ENCODE data around the gene PPP1R17. TPM values are rescaled to one million over a fixed set of nuclear protein-coding genes. Genes with fewer than 3 reads are reported as not detected.

The PPP1R17 gene
- polyA plus RNA-seq, 4 donors = not detected

DNA sequence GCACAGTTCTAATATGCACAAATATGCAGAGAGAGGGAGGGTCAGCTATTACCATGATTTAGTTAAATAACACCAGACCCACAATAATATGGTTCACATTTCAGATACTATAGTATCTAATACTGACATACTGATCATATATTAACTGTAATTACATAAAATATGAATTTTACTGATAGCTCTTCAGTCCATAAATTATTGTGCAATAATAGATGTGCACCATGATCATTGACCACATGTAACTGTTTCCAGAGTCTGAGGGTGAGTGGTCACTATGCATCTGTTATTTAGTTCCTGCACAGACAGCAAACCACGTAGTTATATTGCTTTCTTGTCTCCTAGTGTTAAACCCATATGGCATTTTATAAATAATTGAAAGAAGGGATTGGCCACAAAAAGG is 29.3 kb downstream of the PPP1R17 start:
- H3K9me3 ChIP-seq (ENCODE audit: control insufficient read depth in 2 of 2, insufficient read depth in 1 of 2, low read depth in 1 of 2, low read length in 1 of 2) = no peaks in the 10 kb centered on the region
- H3K27ac ChIP-seq (ENCODE audit: low read depth in 1 of 3, low read length in 2 of 3) = no peak overlapping the region
- no peaks in the 10 kb centered on the region for H3K4me1 ChIP-seq (ENCODE audit: control insufficient read depth in 3 of 3, insufficient read depth in 2 of 3, low read depth in 1 of 3, low read length in 2 of 3)
- 30 to 43% (median 43%) methylated on average over 1 of the region's 1 CpG for WGBS, 3 donors
- FAIRE-seq (no peak), DNase-seq (no peak)
- no peaks in the 10 kb centered on the region for H3K27me3 ChIP-seq (ENCODE audit: control insufficient read depth in 3 of 3, insufficient read depth in 3 of 3, low read length in 3 of 3)
- H3K4me3 ChIP-seq (ENCODE audit: low read depth in 1 of 3, low read length in 3 of 3) = no peak overlapping the region
- no peaks in the 10 kb centered on the region for H3K36me3 ChIP-seq (ENCODE audit: control insufficient read depth in 3 of 3, insufficient read depth in 2 of 3, low read depth in 1 of 3, low read length in 3 of 3)

DNA sequence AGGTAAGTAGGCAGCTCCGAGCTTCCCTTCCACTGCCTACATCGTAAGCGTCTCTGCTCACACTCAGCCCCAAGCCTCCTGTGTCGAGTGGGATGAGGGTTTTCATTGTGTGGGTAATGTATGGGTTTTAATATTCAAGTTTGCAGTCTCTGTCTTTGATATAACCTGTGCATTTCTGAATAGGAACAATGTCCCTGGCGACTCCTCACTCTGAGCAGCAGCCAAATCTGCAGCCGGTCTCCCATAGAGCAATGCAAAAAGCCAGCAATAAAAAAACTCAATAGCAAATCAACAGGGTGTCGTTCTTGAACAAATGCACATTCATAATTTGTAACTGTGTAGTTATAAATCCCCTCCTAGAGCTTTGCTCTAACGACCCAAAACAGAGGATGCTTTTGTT is 33.4 kb downstream of the PPP1R17 start:
- no peaks in the 10 kb centered on the region for H3K4me1 ChIP-seq (ENCODE audit: control insufficient read depth in 3 of 3, insufficient read depth in 2 of 3, low read depth in 1 of 3, low read length in 2 of 3)
- WGBS, 3 donors = 64 to 79% (median 76%) methylated on average over 8 of the region's 8 CpGs
- H3K27ac ChIP-seq (ENCODE audit: low read depth in 1 of 3, low read length in 2 of 3) = no peak overlapping the region
- FAIRE-seq = no peak
- DNase-seq = no peak
- H3K36me3 ChIP-seq (ENCODE audit: control insufficient read depth in 3 of 3, insufficient read depth in 2 of 3, low read depth in 1 of 3, low read length in 3 of 3) = no peaks in the 10 kb centered on the region
- no peaks in the 10 kb centered on the region for H3K9me3 ChIP-seq (ENCODE audit: control insufficient read depth in 2 of 2, insufficient read depth in 1 of 2, low read depth in 1 of 2, low read length in 1 of 2)
- no peak overlapping the region for H3K4me3 ChIP-seq (ENCODE audit: low read depth in 1 of 3, low read length in 3 of 3)
- H3K27me3 ChIP-seq (ENCODE audit: control insufficient read depth in 3 of 3, insufficient read depth in 3 of 3, low read length in 3 of 3) = no peaks in the 10 kb centered on the region

DNA sequence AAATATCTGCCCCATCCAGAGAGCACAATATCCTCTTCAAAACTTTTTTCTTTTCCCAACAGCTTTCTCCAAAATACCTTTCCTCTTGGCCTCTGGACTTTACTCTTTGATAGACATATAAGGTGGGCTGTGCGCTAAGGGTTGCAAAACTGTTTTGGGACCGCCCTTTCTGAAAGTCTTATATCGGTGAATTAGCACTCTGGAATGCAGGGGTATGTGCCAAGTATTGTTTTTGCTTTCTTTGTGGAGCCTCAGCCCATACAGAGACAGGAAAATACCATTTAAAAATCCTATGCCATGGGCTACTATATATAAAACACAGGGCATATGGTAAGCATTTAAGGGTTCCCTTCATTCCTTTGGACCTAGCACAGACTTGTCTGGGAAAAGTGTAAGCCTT is 37.7 kb downstream of the PPP1R17 start:
- no peaks in the 10 kb centered on the region for H3K4me1 ChIP-seq (ENCODE audit: control insufficient read depth in 3 of 3, insufficient read depth in 2 of 3, low read depth in 1 of 3, low read length in 2 of 3)
- H3K27ac ChIP-seq (ENCODE audit: low read depth in 1 of 3, low read length in 2 of 3) = no peak overlapping the region
- DNase-seq (no peak), FAIRE-seq (no peak)
- no peaks in the 10 kb centered on the region for H3K27me3 ChIP-seq (ENCODE audit: control insufficient read depth in 3 of 3, insufficient read depth in 3 of 3, low read length in 3 of 3)
- H3K36me3 ChIP-seq (ENCODE audit: control insufficient read depth in 3 of 3, insufficient read depth in 2 of 3, low read depth in 1 of 3, low read length in 3 of 3) = no peaks in the 10 kb centered on the region
- H3K9me3 ChIP-seq (ENCODE audit: control insufficient read depth in 2 of 2, insufficient read depth in 1 of 2, low read depth in 1 of 2, low read length in 1 of 2) = no peaks in the 10 kb centered on the region
- H3K4me3 ChIP-seq (ENCODE audit: low read depth in 1 of 3, low read length in 3 of 3) = no peak overlapping the region
- whole genome bisulfite sequencing, 3 donors = 41 to 64% (median 54%) methylated on average over 3 of the region's 3 CpGs

DNA sequence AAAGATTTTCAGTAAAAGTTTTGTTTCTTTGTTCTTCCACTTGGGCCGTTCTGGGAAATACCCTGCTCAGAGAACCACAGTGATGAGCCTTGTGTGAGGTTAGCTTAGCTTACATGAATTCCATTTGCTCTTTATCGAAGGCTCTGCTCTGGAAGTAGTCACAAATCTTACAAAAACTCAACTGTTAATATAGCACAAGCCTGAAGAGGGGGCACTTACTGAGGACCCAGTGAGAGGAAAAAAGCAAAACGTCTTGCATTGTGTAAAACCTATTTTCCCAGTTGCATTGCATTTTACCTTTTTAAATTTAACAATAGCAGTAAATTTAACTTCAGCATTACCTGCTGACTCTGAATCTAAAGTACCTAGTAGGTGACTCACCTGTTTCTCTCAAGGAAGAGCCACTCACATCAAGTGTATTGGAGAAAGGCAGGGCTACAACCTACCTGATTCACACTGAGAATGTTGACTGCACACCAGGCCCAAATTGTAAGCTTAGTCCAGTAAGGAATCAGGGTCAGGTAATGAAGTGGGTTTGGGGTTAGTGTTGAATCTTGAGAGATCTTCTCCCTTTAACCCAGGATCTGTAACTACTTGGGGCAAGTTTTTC is 42.3 kb downstream of the PPP1R17 start:
- no peak overlapping the region for H3K27ac ChIP-seq (ENCODE audit: low read depth in 1 of 3, low read length in 2 of 3)
- no peak overlapping the region for H3K4me3 ChIP-seq (ENCODE audit: low read depth in 1 of 3, low read length in 3 of 3)
- H3K27me3 ChIP-seq (ENCODE audit: control insufficient read depth in 3 of 3, insufficient read depth in 3 of 3, low read length in 3 of 3) = no peaks in the 10 kb centered on the region
- H3K9me3 ChIP-seq (ENCODE audit: control insufficient read depth in 2 of 2, insufficient read depth in 1 of 2, low read depth in 1 of 2, low read length in 1 of 2) = no peaks in the 10 kb centered on the region
- FAIRE-seq (no peak), DNase-seq (no peak)
- H3K36me3 ChIP-seq (ENCODE audit: control insufficient read depth in 3 of 3, insufficient read depth in 2 of 3, low read depth in 1 of 3, low read length in 3 of 3) = no peaks in the 10 kb centered on the region
- WGBS, 3 donors = 48 to 55% (median 50%) methylated on average over 3 of the region's 3 CpGs
- no peaks in the 10 kb centered on the region for H3K4me1 ChIP-seq (ENCODE audit: control insufficient read depth in 3 of 3, insufficient read depth in 2 of 3, low read depth in 1 of 3, low read length in 2 of 3)

DNA sequence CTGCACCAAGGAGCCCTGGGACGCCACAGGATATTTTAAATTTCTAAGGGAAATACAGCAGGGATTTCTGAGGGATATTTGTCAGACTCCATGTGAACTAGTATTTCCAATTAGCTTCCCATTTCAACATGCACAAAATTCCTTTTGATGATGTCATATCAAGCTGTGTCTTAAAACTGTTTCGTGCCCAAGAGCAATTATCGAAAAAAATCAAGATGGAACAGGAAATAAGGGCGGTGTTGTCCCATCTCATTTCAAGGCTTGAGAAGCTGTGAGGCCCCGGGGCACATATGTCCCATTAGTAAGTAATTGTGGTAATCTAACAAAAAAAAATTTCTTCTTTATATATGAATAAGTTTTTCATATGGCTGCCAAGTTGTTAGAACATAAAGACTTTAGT is 47.4 kb downstream of the PPP1R17 start:
- Histone ChIP-seq H3K36me3 (ENCODE audit: control insufficient read depth in 3 of 3, insufficient read depth in 2 of 3, low read depth in 1 of 3, low read length in 3 of 3) (no peaks in the 10 kb centered on the region), H3K27me3 (ENCODE audit: control insufficient read depth in 3 of 3, insufficient read depth in 3 of 3, low read length in 3 of 3) (peaks cover 0 to 2% (median 0%) of the 10 kb centered on the region in 3 donors), H3K4me1 (ENCODE audit: control insufficient read depth in 3 of 3, insufficient read depth in 2 of 3, low read depth in 1 of 3, low read length in 2 of 3) (no peaks in the 10 kb centered on the region), H3K27ac (ENCODE audit: low read depth in 1 of 3, low read length in 2 of 3) (no peak overlapping the region), H3K9me3 (ENCODE audit: control insufficient read depth in 2 of 2, insufficient read depth in 1 of 2, low read depth in 1 of 2, low read length in 1 of 2) (no peaks in the 10 kb centered on the region), H3K4me3 (ENCODE audit: low read depth in 1 of 3, low read length in 3 of 3) (no peak overlapping the region)
- FAIRE-seq (no peak), DNase-seq (no peak)
- WGBS, 3 donors = 65 to 68% (median 65%) methylated on average over 5 of the region's 5 CpGs

DNA sequence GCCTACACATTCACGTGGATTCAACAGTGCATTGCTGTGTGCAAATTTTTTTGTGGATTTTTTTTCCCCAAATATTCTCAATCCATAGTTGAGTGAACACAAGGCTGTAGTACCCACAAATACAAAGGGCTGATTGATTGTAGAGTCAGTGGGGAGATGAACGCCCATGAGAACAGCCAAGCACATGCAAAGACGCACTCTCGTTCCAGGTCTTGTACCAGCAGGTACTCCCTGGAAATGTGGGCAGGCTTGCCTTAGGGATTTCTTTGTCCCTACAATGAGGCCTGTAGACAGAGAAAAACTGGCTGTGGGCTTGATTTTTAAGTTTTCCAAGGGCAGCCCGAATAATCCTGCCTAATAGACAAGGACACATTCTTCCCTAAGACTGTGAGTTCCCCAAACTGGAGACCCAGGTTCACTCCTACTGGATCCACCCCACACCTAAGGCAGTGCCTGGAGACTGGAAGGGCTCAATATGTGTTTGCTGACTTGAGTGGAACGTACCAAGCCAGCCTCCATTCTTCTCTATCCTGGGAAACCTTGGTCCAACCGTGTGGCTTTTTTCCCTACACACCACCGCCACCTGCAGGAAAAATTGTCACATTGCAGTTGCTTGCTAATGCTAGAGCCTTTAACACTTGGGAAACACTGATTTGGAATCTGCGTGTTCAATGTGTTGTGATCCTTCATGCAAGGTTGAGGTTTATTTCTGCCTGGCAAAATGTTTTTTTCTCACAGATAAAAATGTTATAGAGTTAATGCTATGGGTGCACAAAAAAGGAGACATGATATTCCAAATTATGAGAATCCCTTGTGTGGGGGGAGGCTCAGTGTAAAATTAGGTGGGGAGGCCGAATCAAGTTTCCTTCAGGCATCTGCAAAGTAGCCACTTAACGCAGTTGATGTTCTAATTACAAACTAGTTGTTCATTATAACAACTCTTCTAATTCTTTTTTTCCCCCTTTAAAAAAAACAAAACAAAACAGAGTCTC is 49.3 kb downstream of the PPP1R17 start:
- 48 to 53% (median 49%) methylated on average over 11 of the region's 11 CpGs for WGBS, 3 donors
- Histone ChIP-seq H3K4me3 (ENCODE audit: low read depth in 1 of 3, low read length in 3 of 3) (no peak overlapping the region), H3K36me3 (ENCODE audit: control insufficient read depth in 3 of 3, insufficient read depth in 2 of 3, low read depth in 1 of 3, low read length in 3 of 3) (no peaks in the 10 kb centered on the region), H3K27ac (ENCODE audit: low read depth in 1 of 3, low read length in 2 of 3) (no peak overlapping the region), H3K27me3 (ENCODE audit: control insufficient read depth in 3 of 3, insufficient read depth in 3 of 3, low read length in 3 of 3) (peaks cover 0 to 2% (median 0%) of the 10 kb centered on the region in 3 donors), H3K4me1 (ENCODE audit: control insufficient read depth in 3 of 3, insufficient read depth in 2 of 3, low read depth in 1 of 3, low read length in 2 of 3) (no peaks in the 10 kb centered on the region), H3K9me3 (ENCODE audit: control insufficient read depth in 2 of 2, insufficient read depth in 1 of 2, low read depth in 1 of 2, low read length in 1 of 2) (no peaks in the 10 kb centered on the region)
- DNase-seq (peak; percentile 68 to 71), FAIRE-seq (no peak)

DNA sequence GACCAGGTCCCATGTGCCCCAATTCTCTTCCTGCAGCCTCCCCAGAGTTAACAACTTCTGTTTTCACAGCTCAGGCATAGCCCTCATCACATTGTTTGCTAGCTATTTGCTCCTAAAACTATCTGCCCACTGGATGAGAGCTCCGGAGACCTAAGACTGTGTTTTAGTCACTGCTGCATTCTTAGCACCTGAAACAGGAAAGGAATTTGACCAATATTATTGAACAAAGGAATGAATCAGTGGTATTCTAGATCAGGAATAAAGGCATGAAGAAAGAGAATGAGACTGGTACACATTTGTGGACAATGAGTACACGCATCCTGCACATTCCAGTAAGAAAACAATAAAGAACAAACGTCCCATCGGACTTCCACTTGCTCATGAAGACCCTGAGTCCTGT is 54.8 kb downstream of the PPP1R17 start:
- no peak overlapping the region for H3K27ac ChIP-seq (ENCODE audit: low read depth in 1 of 3, low read length in 2 of 3)
- WGBS, 3 donors = 63 to 70% (median 68%) methylated on average over 4 of the region's 4 CpGs
- no peak overlapping the region for H3K4me3 ChIP-seq (ENCODE audit: low read depth in 1 of 3, low read length in 3 of 3)
- H3K27me3 ChIP-seq (ENCODE audit: control insufficient read depth in 3 of 3, insufficient read depth in 3 of 3, low read length in 3 of 3) = peaks cover 0 to 5% (median 0%) of the 10 kb centered on the region in 3 donors
- no peaks in the 10 kb centered on the region for H3K4me1 ChIP-seq (ENCODE audit: control insufficient read depth in 3 of 3, insufficient read depth in 2 of 3, low read depth in 1 of 3, low read length in 2 of 3)
- no peaks in the 10 kb centered on the region for H3K9me3 ChIP-seq (ENCODE audit: control insufficient read depth in 2 of 2, insufficient read depth in 1 of 2, low read depth in 1 of 2, low read length in 1 of 2)
- FAIRE-seq = no peak
- DNase-seq = no peak
- H3K36me3 ChIP-seq (ENCODE audit: control insufficient read depth in 3 of 3, insufficient read depth in 2 of 3, low read depth in 1 of 3, low read length in 3 of 3) = no peaks in the 10 kb centered on the region

DNA sequence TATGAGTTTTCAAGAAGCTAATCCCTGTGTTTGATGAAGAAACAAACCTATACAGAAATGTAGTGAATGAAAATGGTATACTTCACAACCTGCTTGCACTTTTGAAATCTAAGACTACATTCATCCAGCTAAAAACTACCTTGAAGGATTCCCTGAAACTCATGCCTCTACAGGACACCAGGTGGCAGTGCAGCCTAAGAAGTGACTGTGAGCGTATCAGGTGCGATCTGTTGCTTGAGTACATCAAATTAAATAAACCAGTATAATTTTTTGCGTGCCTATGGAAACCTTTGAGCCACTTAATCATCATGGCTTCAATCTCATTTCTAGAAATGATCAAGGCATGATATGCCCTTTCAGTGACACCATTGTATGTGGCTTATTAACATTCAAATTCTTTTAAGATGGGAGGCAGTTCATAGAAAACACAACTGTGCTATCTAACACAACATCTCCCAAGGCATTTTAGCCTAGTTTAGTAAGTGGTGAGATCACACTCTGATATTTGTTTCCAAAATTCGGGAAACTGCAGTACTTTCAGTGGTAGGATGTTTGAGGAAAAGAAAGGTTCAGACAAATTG is 57.4 kb downstream of the PPP1R17 start:
- H3K27ac ChIP-seq (ENCODE audit: low read depth in 1 of 3, low read length in 2 of 3) = no peak overlapping the region
- FAIRE-seq = peak; percentile 82

More for the DNA sequence above, 57.4 kb downstream of the PPP1R17 start:
- peak; percentile 68 to 76 for DNase-seq
- H3K27me3 ChIP-seq (ENCODE audit: control insufficient read depth in 3 of 3, insufficient read depth in 3 of 3, low read length in 3 of 3) = peaks cover 0 to 3% (median 0%) of the 10 kb centered on the region in 3 donors
- H3K36me3 ChIP-seq (ENCODE audit: control insufficient read depth in 3 of 3, insufficient read depth in 2 of 3, low read depth in 1 of 3, low read length in 3 of 3) = no peaks in the 10 kb centered on the region
- no peaks in the 10 kb centered on the region for H3K4me1 ChIP-seq (ENCODE audit: control insufficient read depth in 3 of 3, insufficient read depth in 2 of 3, low read depth in 1 of 3, low read length in 2 of 3)
- no peaks in the 10 kb centered on the region for H3K9me3 ChIP-seq (ENCODE audit: control insufficient read depth in 2 of 2, insufficient read depth in 1 of 2, low read depth in 1 of 2, low read length in 1 of 2)
- no peak overlapping the region for H3K4me3 ChIP-seq (ENCODE audit: low read depth in 1 of 3, low read length in 3 of 3)
- 1 to 2% (median 2%) methylated on average over 4 of the region's 4 CpGs for WGBS, 3 donors

All from small intestine (tissue), 7 donors.